GM18505 (cell line): ENCODE measurements around the gene SAPCD2.

Source experiments
- ATAC-seq: cut with Tn5 transposase; IDR thresholded peaks from one replicate; pipeline ENCODE4 v1.9.1; 2021; ENCODE audit not compliant: unreplicated experiment
- POLR2A ChIP-seq: IDR thresholded peaks from 4 replicates; pipeline ENCODE4 v1.6.1; 2011; ENCODE audit warnings: borderline replicate concordance; ENCODE audit not compliant: insufficient read depth, insufficient read length; ENCODE audit errors: extremely low read depth

The SAPCD2 gene

GRCh38 chr9:137110911-137111787 is 40.8 kb upstream of the SAPCD2 start:
- TF ChIP-seq POLR2A: no peak
- no peak for ATAC-seq

GRCh38 chr9:137110147-137110910 is 40.0 kb upstream of the SAPCD2 start:
- TF ChIP-seq POLR2A: no peak
- ATAC-seq: no peak

- ATAC-seq: no peak
- no peak for TF ChIP-seq POLR2A
Measured at GRCh38 chr9:137109250-137110146, 39.1 kb upstream of the SAPCD2 start.

GRCh38 chr9:137108608-137109249 is 38.4 kb upstream of the SAPCD2 start:
- TF ChIP-seq POLR2A: no peak
- no peak for ATAC-seq

- no peak for TF ChIP-seq POLR2A
- no peak for ATAC-seq
Measured at GRCh38 chr9:137107982-137108381, 37.6 kb upstream of the SAPCD2 start.

- no peak for TF ChIP-seq POLR2A
- ATAC-seq: no peak
Measured at GRCh38 chr9:137107312-137107921, 37.1 kb upstream of the SAPCD2 start.

GRCh38 chr9:137106662-137107250 is 36.4 kb upstream of the SAPCD2 start:
- ATAC-seq: no peak
- TF ChIP-seq POLR2A: no peak

- no peak for TF ChIP-seq POLR2A
- no peak for ATAC-seq
Measured at GRCh38 chr9:137105814-137106661, 35.7 kb upstream of the SAPCD2 start.

GRCh38 chr9:137103206-137103999 is 33.0 kb upstream of the SAPCD2 start:
- no peak for ATAC-seq
- TF ChIP-seq POLR2A: no peak

- no peak for TF ChIP-seq POLR2A
- ATAC-seq: no peak
Measured at GRCh38 chr9:137099231-137099630, 28.9 kb upstream of the SAPCD2 start.
